ENCODE measurements around the gene GIT1.

DNA sequence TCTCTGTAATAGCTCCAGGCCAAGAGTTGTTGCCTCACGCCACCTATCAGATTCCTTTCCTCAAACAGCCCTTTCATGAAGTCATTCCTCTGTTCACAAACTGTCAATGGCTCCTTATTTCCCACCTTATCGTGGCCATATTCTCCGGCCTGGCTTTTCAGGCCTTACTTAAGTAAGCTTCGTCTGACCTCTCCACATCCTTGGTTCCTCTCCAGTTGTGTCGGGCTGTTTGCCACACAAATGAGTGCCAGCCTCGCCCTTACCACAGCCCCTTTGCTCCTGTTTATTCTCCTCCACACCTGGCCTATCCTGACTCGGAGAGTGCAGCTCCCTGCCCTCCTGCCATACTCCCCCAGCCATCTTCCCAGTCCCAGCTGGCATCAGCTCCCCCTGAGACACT, 18.9 kb downstream of the GIT1 start:
- TF ChIP-seq EZH2 (IDR thresholded peaks at IDR 0.05; ENCODE audit: low read length, missing control alignments), result no peak
- TF ChIP-seq, protein P1, sequence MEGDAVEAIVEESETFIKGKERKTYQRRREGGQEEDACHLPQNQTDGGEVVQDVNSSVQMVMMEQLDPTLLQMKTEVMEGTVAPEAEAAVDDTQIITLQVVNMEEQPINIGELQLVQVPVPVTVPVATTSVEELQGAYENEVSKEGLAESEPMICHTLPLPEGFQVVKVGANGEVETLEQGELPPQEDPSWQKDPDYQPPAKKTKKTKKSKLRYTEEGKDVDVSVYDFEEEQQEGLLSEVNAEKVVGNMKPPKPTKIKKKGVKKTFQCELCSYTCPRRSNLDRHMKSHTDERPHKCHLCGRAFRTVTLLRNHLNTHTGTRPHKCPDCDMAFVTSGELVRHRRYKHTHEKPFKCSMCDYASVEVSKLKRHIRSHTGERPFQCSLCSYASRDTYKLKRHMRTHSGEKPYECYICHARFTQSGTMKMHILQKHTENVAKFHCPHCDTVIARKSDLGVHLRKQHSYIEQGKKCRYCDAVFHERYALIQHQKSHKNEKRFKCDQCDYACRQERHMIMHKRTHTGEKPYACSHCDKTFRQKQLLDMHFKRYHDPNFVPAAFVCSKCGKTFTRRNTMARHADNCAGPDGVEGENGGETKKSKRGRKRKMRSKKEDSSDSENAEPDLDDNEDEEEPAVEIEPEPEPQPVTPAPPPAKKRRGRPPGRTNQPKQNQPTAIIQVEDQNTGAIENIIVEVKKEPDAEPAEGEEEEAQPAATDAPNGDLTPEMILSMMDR (conservative IDR thresholded peaks at IDR 0.05 in 1 of 2, IDR thresholded peaks at IDR 0.05 in 1 of 2; ENCODE audit: low read depth in 1 of 2, low read length in 2 of 2), result no peak

Measured in fibroblast of lung (primary cell).